OCI-LY7 (cell line): Measurements from ENCODE around the gene WDFY2.

Experiments used
- CTCF ChIP-seq: fragments of 200-600 bp; sonication (generic); conservative IDR thresholded peaks from 2 replicates; pipeline ENCODE4 v1.5.1; 2014; ENCODE audit warnings: mild to moderate bottlenecking, antibody characterized with exemption, low read length, moderate library complexity, mixed read lengths
- EZH2phosphoT487 ChIP-seq: fragments of 200-600 bp; sonication (generic); IDR thresholded peaks from 2 replicates; pipeline ENCODE4 v1.6.1; 2018; ENCODE audit warnings: low read depth, borderline replicate concordance, mild to moderate bottlenecking, mixed run types, antibody characterized with exemption, low read length, moderate library complexity, mixed read lengths

GRCh38 chr13:51763486-51763885 is 179.2 kb downstream of the WDFY2 start:
- TF ChIP-seq CTCF: no peak
- no peak for TF ChIP-seq EZH2phosphoT487
